Skeletal muscle cell (primary cell): Measurements from ENCODE around the gene LDB1.

ENCODE experiments used
- DNase-seq: peaks from one replicate; pipeline ENCODE4 v3.0.0-alpha.2; 2010; ENCODE audit warnings: low read depth
- H3K4me3 ChIP-seq: 2 replicates; pipeline ENCODE4 v1.5.1; 2011; ENCODE audit warnings: low read depth, mild to moderate bottlenecking, control low read depth, low read length, moderate library complexity

LDB1 gene

GRCh38 chr10:102114861-102115618 is 5.1 kb downstream of the LDB1 start:
- H3K4me3 ChIP-seq: peak overlapping the region; percentile 90
- no peak for DNase-seq

GRCh38 chr10:102113956-102114857 is 6.0 kb downstream of the LDB1 start:
- no peak for DNase-seq
- H3K4me3 ChIP-seq: peak overlapping the region; percentile 90

- DNase-seq: no peak
- peak overlapping the region; percentile 90 for H3K4me3 ChIP-seq
Observed at GRCh38 chr10:102113261-102113955, 6.8 kb downstream of the LDB1 start.

- no peak for DNase-seq
Observed at GRCh38 chr10:102112210-102112817, 7.9 kb downstream of the LDB1 start.

GRCh38 chr10:102111276-102111675 is 8.9 kb downstream of the LDB1 start:
- no peak overlapping the region for H3K4me3 ChIP-seq
- DNase-seq: no peak

More at GRCh38 chr10:102112210-102112817, 7.9 kb downstream of the LDB1 start:
- H3K4me3 ChIP-seq: no peak overlapping the region

- no peak overlapping the region for H3K4me3 ChIP-seq
- DNase-seq: no peak
Observed at GRCh38 chr10:102109166-102110116, 10.7 kb downstream of the LDB1 start.

GRCh38 chr10:102106998-102107397 is 13.2 kb downstream of the LDB1 start:
- H3K4me3 ChIP-seq: no peak overlapping the region
- no peak for DNase-seq

- DNase-seq: no peak
- no peak overlapping the region for H3K4me3 ChIP-seq
Observed at GRCh38 chr10:102102421-102102820, 17.7 kb downstream of the LDB1 start.

- no peak overlapping the region for H3K4me3 ChIP-seq
- DNase-seq: no peak
Observed at GRCh38 chr10:102101152-102101551, 19.0 kb downstream of the LDB1 start.

GRCh38 chr10:102096449-102096848 is 23.7 kb downstream of the LDB1 start:
- DNase-seq: no peak
- H3K4me3 ChIP-seq: no peak overlapping the region

GRCh38 chr10:102090772-102091171 is 29.4 kb downstream of the LDB1 start:
- H3K4me3 ChIP-seq: no peak overlapping the region
- no peak for DNase-seq

GRCh38 chr10:102086196-102086595 is 34.0 kb downstream of the LDB1 start:
- H3K4me3 ChIP-seq: no peak overlapping the region
- DNase-seq: no peak

GRCh38 chr10:102085336-102085735 is 34.8 kb downstream of the LDB1 start:
- DNase-seq: no peak
- no peak overlapping the region for H3K4me3 ChIP-seq

- no peak for DNase-seq
- no peak overlapping the region for H3K4me3 ChIP-seq
Observed at GRCh38 chr10:102083541-102083940, 36.6 kb downstream of the LDB1 start.

- no peak for DNase-seq
- no peak overlapping the region for H3K4me3 ChIP-seq
Observed at GRCh38 chr10:102072673-102073527, 47.3 kb downstream of the LDB1 start.

GRCh38 chr10:102069071-102069470 is 51.1 kb downstream of the LDB1 start:
- no peak for DNase-seq

GRCh38 chr10:102068216-102068615 is 52.0 kb downstream of the LDB1 start:
- no peak for DNase-seq
- H3K4me3 ChIP-seq: no peak overlapping the region

More at GRCh38 chr10:102069071-102069470, 51.1 kb downstream of the LDB1 start:
- H3K4me3 ChIP-seq: no peak overlapping the region
